ENCODE data around the gene RSPO4. TPM values are rescaled to one million over a fixed set of nuclear protein-coding genes. Genes with fewer than 3 reads are reported as not detected.

RSPO4 gene
- polyA plus RNA-seq, 2 of the 4 experiments (the other 2 are of a cell fraction): not detected

GRCh38 chr20:992801-993535, 9.1 kb downstream of the RSPO4 start:
- Histone ChIP-seq H3K4me3 (no peak overlapping the region), H3K4me1 (no peaks in the 10 kb centered on the region), H3K27ac (no peak overlapping the region), H3K9me3 (no peaks in the 10 kb centered on the region), H3K4me2 (no peak overlapping the region)
- CTCF ChIA-PET: interaction anchor here (0.9 to 1.1 kb wide), 2 partner anchors 36 to 37 kb away, joined by 3 to 4 read pairs; no protein-coding TSS in a partner anchor
- ATAC-seq (no peak), DNase-seq (ENCODE audit: low read depth in 1 of 2, low spot score in 1 of 2) (no peak), FAIRE-seq (no peak)
- POLR2A ChIA-PET: no interaction called here
- TF ChIP-seq GATA3 (IDR thresholded peaks at IDR 0.05; ENCODE audit: borderline replicate concordance) (no peak), FOXS1 (CRISPR knock-in tag; IDR thresholded peaks at IDR 0.05) (no peak), MAFK (IDR thresholded peaks at IDR 0.05; ENCODE audit: partially characterized antibody) (no peak), E2F6 (IDR thresholded peaks at IDR 0.05; ENCODE audit: borderline replicate concordance, low read depth) (no peak), BCL3 (IDR thresholded peaks at IDR 0.05) (no peak), EHMT2 (IDR thresholded peaks at IDR 0.05; ENCODE audit: low read depth) (no peak), POLR2AphosphoS2 (conservative IDR thresholded peaks at IDR 0.05; ENCODE audit: low read length) (no peak), RAD21 (conservative IDR thresholded peaks at IDR 0.05 in 1 of 2, IDR thresholded peaks at IDR 0.05 in 1 of 2) (no peak), RCOR1 (IDR thresholded peaks at IDR 0.05; ENCODE audit: low read depth, low read length) (no peak), EP300 (IDR thresholded peaks at IDR 0.05) (no peak), ATOH8 (CRISPR knock-in tag; IDR thresholded peaks at IDR 0.05; ENCODE audit: low read depth) (no peak), ESRRA (IDR thresholded peaks at IDR 0.05; ENCODE audit: borderline replicate concordance, low read length) (no peak), CHD4 (IDR thresholded peaks at IDR 0.05; ENCODE audit: borderline replicate concordance) (no peak), FOSL2 (IDR thresholded peaks at IDR 0.05) (no peak), FOSL2 (CRISPR knock-in tag; IDR thresholded peaks at IDR 0.05) (no peak), TFCP2L1 (CRISPR knock-in tag; IDR thresholded peaks at IDR 0.05) (no peak), ZFP36 (IDR thresholded peaks at IDR 0.05; ENCODE audit: borderline replicate concordance, partially characterized antibody) (no peak), RNF2 (IDR thresholded peaks at IDR 0.05; ENCODE audit: borderline replicate concordance, low read depth) (no peak), NR3C1 (IDR thresholded peaks at IDR 0.05) (no peak)
- WGBS (ENCODE audit: missing lambda C conversion rate): 45% methylated on average over 16 of the region's 16 CpGs

GRCh38 chr20:991850-992249, 10.3 kb downstream of the RSPO4 start:
- H3K4me3 ChIP-seq: no peak overlapping the region
- H3K27ac ChIP-seq: no peak overlapping the region
- DNase-seq (ENCODE audit: low read depth in 1 of 2, low spot score in 1 of 2) (peak in 1 of 2 experiments; percentile 41), FAIRE-seq (no peak), ATAC-seq (peak; percentile 39 to 71; a peak in 4 of 6 replicates)
- H3K4me2 ChIP-seq: 0 out of 3 replicates have a peak overlapping the region, but pooled peaks have one; percentile 13
- CTCF ChIA-PET: interaction anchor here (1.6 kb wide), 1 partner anchor 36 kb away, joined by 5 read pairs; no protein-coding TSS in a partner anchor
- H3K9me3 ChIP-seq: no peaks in the 10 kb centered on the region
- POLR2A ChIA-PET: no interaction called here
- H3K4me1 ChIP-seq: no peaks in the 10 kb centered on the region
- WGBS (ENCODE audit: missing lambda C conversion rate): 33% methylated on average over 10 of the region's 10 CpGs
- TF ChIP-seq KDM1A (IDR thresholded peaks at IDR 0.05; ENCODE audit: low read depth): no peak
- TF ChIP-seq USF2 (IDR thresholded peaks at IDR 0.05): no peak
- TF ChIP-seq RFX5 (IDR thresholded peaks at IDR 0.05): peak; percentile 89

All from A549 (cell line).